HUES64 (cell line): Measurements from ENCODE around the gene SEMA6A.

ENCODE experiments used
- H3K27ac ChIP-seq: 2 replicates; pipeline ENCODE4 v1.7.0; 2013; ENCODE audit warnings: low read depth, low read length, inconsistent platforms
- H3K27me3 ChIP-seq: 2 replicates; pipeline ENCODE4 v1.6.1; 2013; ENCODE audit warnings: mild to moderate bottlenecking, low read length; ENCODE audit not compliant: insufficient read depth
- H3K36me3 ChIP-seq: 2 replicates; pipeline ENCODE4 v1.6.1; 2013; ENCODE audit warnings: mild to moderate bottlenecking, low read length; ENCODE audit not compliant: insufficient read depth
- H3K4me1 ChIP-seq: 2 replicates; pipeline ENCODE4 v1.6.1; 2013; ENCODE audit warnings: mild to moderate bottlenecking, low read length, moderate library complexity; ENCODE audit not compliant: insufficient read depth
- H3K4me3 ChIP-seq: 2 replicates; pipeline ENCODE4 v1.5.1; 2013; ENCODE audit warnings: mild to moderate bottlenecking, low read length, moderate library complexity
- H3K9ac ChIP-seq: 2 replicates; pipeline ENCODE4 v1.6.1; 2013; ENCODE audit warnings: mild to moderate bottlenecking, low read depth, low read length
- H3K9me3 ChIP-seq: 2 replicates; pipeline ENCODE4 v1.6.1; 2013; ENCODE audit warnings: low read depth, low read length; ENCODE audit not compliant: insufficient read depth
- WGBS: fragments of 150-250, 120-280 bp; methylation state at CpG from one replicate; pipeline ENCODE4 v1.1.7; 2013; ENCODE audit warnings: missing lambda C conversion rate; 5-methylcytosine and 5-hydroxymethylcytosine counted together

The SEMA6A gene

GRCh38 chr5:116576053-116576713 lies 1.6 kb upstream of the SEMA6A start:
- Histone ChIP-seq H3K4me1 (peaks cover 26% of the 10 kb centered on the region), H3K36me3 (peaks cover 6% of the 10 kb centered on the region), H3K4me3 (peak overlapping the region; percentile 95), H3K27me3 (no peaks in the 10 kb centered on the region), H3K9ac (peak overlapping the region; percentile 91), H3K9me3 (no peaks in the 10 kb centered on the region), H3K27ac (peak overlapping the region; percentile 90)
- under 1% methylated on average over 43 of the region's 44 CpGs for WGBS

GRCh38 chr5:116575326-116576052 lies 866 bp upstream of the SEMA6A start:
- H3K9ac ChIP-seq: peak overlapping the region; percentile 91
- peaks cover 13% of the 10 kb centered on the region for H3K36me3 ChIP-seq
- peak overlapping the region; percentile 95 for H3K4me3 ChIP-seq
- peak overlapping the region; percentile 90 for H3K27ac ChIP-seq
- H3K4me1 ChIP-seq: peaks cover 31% of the 10 kb centered on the region
- no peaks in the 10 kb centered on the region for H3K9me3 ChIP-seq
- under 1% methylated on average over 33 of the region's 33 CpGs for WGBS
- H3K27me3 ChIP-seq: no peaks in the 10 kb centered on the region

GRCh38 chr5:116573702-116574366 lies 789 bp downstream of the SEMA6A start:
- no peaks in the 10 kb centered on the region for H3K27me3 ChIP-seq
- peak overlapping the region; percentile 90 for H3K27ac ChIP-seq
- H3K9me3 ChIP-seq: no peaks in the 10 kb centered on the region
- H3K36me3 ChIP-seq: peaks cover 29% of the 10 kb centered on the region
- WGBS: under 1% methylated on average over 61 of the region's 61 CpGs
- H3K4me1 ChIP-seq: peaks cover 44% of the 10 kb centered on the region
- peak overlapping the region; percentile 95 for H3K4me3 ChIP-seq
- H3K9ac ChIP-seq: peak overlapping the region; percentile 91

- peak overlapping the region; percentile 91 for H3K9ac ChIP-seq
- whole genome bisulfite sequencing: under 1% methylated on average over 35 of the region's 35 CpGs
- H3K9me3 ChIP-seq: no peaks in the 10 kb centered on the region
- peaks cover 44% of the 10 kb centered on the region for H3K4me1 ChIP-seq
- peak overlapping the region; percentile 90 for H3K27ac ChIP-seq
- peaks cover 35% of the 10 kb centered on the region for H3K36me3 ChIP-seq
- peak overlapping the region; percentile 95 for H3K4me3 ChIP-seq
- no peaks in the 10 kb centered on the region for H3K27me3 ChIP-seq
Observed at GRCh38 chr5:116573279-116573701, 1.3 kb downstream of the SEMA6A start.

- Histone ChIP-seq H3K36me3 (peaks cover 41% of the 10 kb centered on the region), H3K9me3 (no peaks in the 10 kb centered on the region), H3K27ac (peak overlapping the region; percentile 90), H3K4me3 (peak overlapping the region; percentile 95), H3K4me1 (peaks cover 47% of the 10 kb centered on the region), H3K9ac (peak overlapping the region; percentile 91), H3K27me3 (no peaks in the 10 kb centered on the region)
- WGBS: under 1% methylated on average over 54 of the region's 54 CpGs
Observed at GRCh38 chr5:116572350-116573278, 2.0 kb downstream of the SEMA6A start.

GRCh38 chr5:116571568-116572349 lies 2.9 kb downstream of the SEMA6A start:
- peaks cover 49% of the 10 kb centered on the region for H3K4me1 ChIP-seq
- H3K9me3 ChIP-seq: no peaks in the 10 kb centered on the region
- peak overlapping the region; percentile 95 for H3K4me3 ChIP-seq
- peaks cover 50% of the 10 kb centered on the region for H3K36me3 ChIP-seq
- no peaks in the 10 kb centered on the region for H3K27me3 ChIP-seq
- peak overlapping the region; percentile 90; the same call in 1 of the 2 replicates for H3K27ac ChIP-seq
- WGBS: under 1% methylated on average over 15 of the region's 17 CpGs
- H3K9ac ChIP-seq: peak overlapping the region; percentile 91

- H3K27me3 ChIP-seq: no peaks in the 10 kb centered on the region
- H3K36me3 ChIP-seq: peaks cover 66% of the 10 kb centered on the region
- H3K9ac ChIP-seq: no peak overlapping the region
- H3K4me1 ChIP-seq: peaks cover 63% of the 10 kb centered on the region
- 15% methylated on average over 3 of the region's 4 CpGs for WGBS
- no peak overlapping the region for H3K27ac ChIP-seq
- no peaks in the 10 kb centered on the region for H3K9me3 ChIP-seq
- H3K4me3 ChIP-seq: peak overlapping the region; percentile 95
Observed at GRCh38 chr5:116569999-116570398, 4.6 kb downstream of the SEMA6A start.

- H3K4me1 ChIP-seq: peaks cover 92% of the 10 kb centered on the region
- no peak overlapping the region for H3K27ac ChIP-seq
- peaks cover 86% of the 10 kb centered on the region for H3K36me3 ChIP-seq
- no peaks in the 10 kb centered on the region for H3K9me3 ChIP-seq
- no peak overlapping the region for H3K9ac ChIP-seq
- WGBS: 57% methylated on average over 2 of the region's 2 CpGs
- peak overlapping the region; percentile 95; the same call in 1 of the 2 replicates for H3K4me3 ChIP-seq
- no peaks in the 10 kb centered on the region for H3K27me3 ChIP-seq
Observed at GRCh38 chr5:116567106-116567505, 7.5 kb downstream of the SEMA6A start.

- Histone ChIP-seq H3K4me1 (peaks cover 98% of the 10 kb centered on the region), H3K4me3 (peak overlapping the region; percentile 95), H3K36me3 (peaks cover 82% of the 10 kb centered on the region), H3K9me3 (no peaks in the 10 kb centered on the region), H3K27me3 (no peaks in the 10 kb centered on the region), H3K9ac (no peak overlapping the region), H3K27ac (peak overlapping the region; percentile 9; the same call in 1 of the 2 replicates)
- 43% methylated on average over 1 of the region's 1 CpG for WGBS
Observed at GRCh38 chr5:116566251-116566650, 8.4 kb downstream of the SEMA6A start.
